Activated effector memory CD4-positive, alpha-beta T cell treated with anti-CD3 and anti-CD28 coated beads, Interleukin-2, amount 50 U/mL, for 16 hours (primary cell): ENCODE results near the gene SIPA1L3.

ENCODE experiments used
- DNase-seq: peaks from one replicate; pipeline ENCODE4 v3.0.0-alpha.2; 2020

SIPA1L3 gene

GRCh38 chr19:37950471-37951175 lies 43.6 kb downstream of the SIPA1L3 start:
- peak; percentile 50 for DNase-seq

- no peak for DNase-seq
Observed at GRCh38 chr19:37951816-37952210, 44.8 kb downstream of the SIPA1L3 start.

- peak; percentile 44 for DNase-seq
Observed at GRCh38 chr19:37953171-37953917, 46.3 kb downstream of the SIPA1L3 start.

DNA sequence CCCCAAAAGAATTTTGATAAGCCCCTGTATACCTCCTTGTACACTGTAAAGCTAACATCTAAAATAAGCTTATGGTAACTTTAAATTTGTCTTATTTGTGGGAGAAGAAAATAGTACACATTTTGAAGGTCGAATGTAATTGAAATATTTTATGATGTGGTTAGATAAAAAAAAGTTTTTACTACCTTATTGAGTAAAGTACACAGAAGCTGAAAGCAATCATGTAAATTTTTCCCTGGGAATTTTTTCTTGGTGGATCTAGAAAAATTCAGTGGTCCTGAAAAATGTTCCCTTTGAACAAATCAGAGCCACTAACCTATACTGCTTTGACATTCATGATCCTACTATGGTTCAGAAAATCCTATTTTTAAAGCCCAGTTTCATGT lies 46.9 kb downstream of the SIPA1L3 start:
- DNase-seq: no peak

GRCh38 chr19:37954421-37954874 lies 47.4 kb downstream of the SIPA1L3 start:
- peak; percentile 21 for DNase-seq

DNA sequence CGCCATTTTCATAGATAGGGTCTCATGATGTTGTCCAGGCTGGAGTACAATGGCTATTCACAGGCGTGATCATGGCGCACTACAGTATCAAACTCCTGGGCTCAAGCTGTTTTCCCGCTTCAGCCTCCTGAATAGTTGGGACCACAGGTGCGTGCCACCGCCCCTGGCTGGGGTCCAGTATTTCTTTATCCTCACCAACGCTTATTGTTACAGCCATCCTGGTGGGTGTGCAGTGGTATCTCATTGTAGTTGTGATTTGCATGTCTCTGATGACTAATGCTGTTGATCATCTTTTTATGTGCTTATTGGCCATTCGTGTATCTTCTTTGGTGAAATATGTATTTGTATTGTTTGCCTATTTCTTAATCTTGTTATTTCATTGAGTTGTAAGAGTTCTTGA lies 49.0 kb downstream of the SIPA1L3 start:
- DNase-seq: peak; percentile 17

GRCh38 chr19:37957176-37957575 lies 50.2 kb downstream of the SIPA1L3 start:
- no peak for DNase-seq

- no peak for DNase-seq
Observed at GRCh38 chr19:37959665-37960114, 52.7 kb downstream of the SIPA1L3 start.

- DNase-seq: no peak
Observed at GRCh38 chr19:37961198-37961597, 54.2 kb downstream of the SIPA1L3 start.

DNA sequence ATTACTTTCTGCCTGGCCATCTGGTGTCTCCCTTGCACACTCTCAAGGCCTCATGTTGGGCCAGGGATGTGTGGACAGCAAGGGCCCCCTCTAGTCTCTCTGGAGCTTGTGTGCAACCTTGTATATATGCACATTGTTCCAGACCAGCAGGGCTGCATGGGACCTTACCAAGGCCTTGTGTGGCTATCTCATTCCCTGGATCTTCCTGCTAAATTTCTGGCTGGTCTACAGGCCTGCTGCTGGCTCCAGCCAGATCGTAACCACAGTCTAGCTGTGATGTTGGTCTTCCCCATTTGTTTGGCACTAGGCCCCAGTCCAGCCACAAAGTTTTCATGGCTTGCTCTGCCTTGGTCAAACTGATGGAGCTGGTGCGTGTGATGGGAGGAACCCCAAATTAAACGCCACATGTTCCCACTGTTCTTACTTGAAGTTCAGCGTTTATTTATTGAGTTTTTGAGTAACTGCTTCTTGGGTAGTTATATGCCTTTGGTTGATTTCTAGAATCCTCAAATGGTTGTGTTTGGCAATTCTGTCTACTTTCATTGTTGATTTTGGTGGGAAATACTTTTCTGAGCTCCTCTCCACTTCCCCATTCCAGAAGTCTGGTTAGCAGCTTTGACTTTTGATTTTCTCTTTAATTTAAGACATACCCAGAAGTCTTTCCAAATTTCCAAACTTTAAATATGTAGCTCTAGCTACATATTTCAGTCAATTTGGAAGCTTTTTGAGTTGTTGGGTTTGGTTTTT lies 56.4 kb downstream of the SIPA1L3 start:
- DNase-seq: peak; percentile 28

GRCh38 chr19:37964109-37964508 lies 57.1 kb downstream of the SIPA1L3 start:
- peak; percentile 9 for DNase-seq

DNA sequence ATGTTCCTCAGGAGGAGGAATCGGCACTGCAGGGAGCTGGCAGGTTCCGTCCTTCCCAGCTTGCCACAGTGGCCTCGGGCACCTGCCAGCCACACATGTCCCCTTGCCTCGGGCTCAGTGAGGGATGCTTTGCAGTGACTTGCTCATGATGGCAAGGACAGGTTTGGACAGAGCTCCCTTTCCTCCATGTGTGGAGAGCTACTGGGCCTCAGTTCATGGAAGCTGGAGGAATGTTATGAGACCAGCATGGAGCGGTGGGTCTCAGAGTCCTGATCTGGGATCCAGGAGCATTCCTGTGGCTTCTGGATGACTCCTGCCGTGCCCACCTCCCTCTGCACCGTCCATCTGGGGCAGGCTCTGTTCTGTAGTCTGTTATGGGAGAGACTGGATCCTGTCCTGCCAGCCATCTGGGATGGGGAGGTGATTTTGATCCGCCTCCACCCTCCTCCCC lies 59.2 kb downstream of the SIPA1L3 start:
- DNase-seq: peak; percentile 27

DNA sequence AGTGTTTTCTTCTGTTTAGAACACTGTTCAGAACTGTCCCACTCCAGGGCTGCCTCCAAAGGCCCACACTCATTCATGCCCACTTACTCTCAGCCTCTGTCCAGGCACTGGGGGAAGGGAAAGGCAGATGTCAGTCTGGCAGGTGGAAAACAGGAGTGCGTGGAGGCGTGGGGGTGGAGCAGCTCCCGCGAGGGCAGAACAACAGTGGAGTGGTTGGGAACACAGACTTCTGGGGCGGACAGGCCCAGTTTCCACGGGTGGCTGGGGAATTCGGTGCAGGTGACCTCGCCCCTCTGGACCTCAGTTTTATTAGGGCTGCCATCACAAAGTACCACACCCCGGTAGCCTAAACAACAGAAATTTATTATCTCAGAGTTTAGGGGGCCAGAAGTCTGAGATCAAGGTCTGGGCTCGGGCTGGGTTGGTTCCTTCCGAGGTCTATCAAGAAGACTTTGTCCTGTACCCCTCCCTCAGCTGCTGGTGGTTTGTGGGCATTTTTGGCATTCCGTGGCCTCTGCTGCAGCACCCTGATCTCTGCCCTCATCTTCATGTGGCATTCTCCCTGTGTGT lies 59.7 kb downstream of the SIPA1L3 start:
- peak; percentile 58 for DNase-seq

DNA sequence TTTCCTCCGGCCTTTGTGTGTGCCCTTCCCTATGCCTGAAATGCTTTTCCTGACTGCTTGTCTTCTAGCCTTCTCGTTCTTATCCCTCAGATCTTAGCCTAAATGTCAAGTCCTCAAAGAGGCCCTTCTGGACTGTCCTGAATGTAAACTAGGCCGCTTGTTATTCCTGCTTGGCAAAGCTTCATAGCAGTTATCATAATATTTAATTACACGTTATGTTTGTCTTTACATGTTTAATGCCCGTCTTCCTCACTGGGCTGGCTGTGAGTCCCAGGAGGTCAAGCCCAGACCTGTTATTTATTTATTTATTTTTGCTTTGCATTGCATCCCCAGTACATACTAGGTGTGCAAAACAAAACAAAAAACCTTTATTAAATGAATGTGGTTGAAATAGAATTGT lies 62.7 kb downstream of the SIPA1L3 start:
- DNase-seq: peak; percentile 2

DNA sequence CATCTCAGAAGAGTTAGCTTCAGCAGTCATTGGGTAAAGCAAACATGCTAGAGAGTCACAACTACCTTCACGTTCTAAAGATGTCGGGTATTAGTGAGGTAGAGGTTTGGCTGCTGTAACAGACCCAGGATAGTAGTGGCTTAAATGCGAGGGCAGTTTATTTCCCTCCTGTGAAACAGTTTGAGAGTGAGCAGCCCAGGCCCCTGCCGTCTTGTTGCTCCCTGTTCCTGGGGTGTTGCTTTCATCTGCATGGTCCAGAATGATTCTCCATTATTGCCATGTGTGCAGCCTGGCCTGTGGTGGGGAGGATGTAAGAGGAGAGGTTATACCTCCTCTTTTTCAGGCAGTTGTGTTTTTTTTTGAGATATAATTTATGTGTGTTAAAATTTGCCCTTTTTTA lies 63.7 kb downstream of the SIPA1L3 start:
- peak; percentile 17 for DNase-seq

DNA sequence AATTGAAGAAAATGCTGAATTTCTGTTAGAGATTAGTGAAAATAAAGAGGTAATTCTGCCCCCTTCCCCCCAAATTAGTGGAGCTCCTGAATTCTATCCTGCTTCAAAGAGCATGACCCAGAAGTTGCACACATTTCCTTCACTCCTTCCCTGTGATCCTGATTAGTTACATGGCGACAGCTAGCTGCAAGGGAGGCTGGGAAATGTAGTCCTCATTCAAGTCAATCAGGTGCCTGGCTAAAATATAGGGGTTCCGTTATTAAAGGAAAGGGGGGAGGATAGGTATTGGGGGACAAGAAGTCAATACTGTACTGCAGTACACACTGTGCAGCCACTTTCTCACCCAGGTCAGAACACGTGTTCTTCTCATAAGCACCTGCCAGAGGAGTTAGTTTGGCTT lies 65.8 kb downstream of the SIPA1L3 start:
- DNase-seq: no peak

DNA sequence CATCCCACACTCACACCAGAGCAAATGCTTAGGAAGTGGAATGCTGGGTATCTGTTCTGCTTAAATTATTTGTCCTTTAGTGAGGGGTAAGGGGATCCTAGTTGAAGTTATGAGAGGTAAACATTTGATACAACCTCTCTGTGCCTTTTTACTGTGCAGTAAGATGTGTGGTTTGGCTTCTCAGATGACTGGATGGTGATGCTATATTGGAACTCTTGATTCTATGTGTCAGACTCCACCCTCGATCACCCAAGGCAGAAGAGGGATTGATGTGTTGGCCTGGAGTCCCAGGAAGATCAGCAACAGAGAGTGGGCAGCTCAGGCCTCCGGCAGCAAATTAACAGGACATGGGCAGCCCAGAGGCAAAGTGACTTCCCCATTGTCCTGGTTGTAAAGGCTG lies 66.7 kb downstream of the SIPA1L3 start:
- DNase-seq: no peak

DNA sequence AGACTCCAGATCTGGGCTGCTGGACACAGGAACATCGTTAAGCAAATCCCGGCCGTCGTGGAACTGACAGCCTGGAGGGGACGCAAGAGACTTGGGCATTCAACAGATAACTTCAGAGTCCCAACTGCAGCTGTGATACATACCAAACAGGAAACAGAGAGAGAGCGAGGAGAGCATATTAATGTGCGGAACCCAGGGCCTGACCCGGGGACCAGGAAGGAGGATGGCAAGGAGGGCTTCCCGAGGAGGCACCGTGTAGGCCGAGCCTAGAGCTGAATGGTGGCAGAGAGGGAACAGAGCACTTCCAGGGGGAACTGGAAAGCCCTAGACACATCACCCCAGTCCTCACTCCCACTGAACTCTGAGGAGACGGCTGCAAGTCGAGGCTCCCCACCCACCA lies 68.1 kb downstream of the SIPA1L3 start:
- peak; percentile 41 for DNase-seq

DNA sequence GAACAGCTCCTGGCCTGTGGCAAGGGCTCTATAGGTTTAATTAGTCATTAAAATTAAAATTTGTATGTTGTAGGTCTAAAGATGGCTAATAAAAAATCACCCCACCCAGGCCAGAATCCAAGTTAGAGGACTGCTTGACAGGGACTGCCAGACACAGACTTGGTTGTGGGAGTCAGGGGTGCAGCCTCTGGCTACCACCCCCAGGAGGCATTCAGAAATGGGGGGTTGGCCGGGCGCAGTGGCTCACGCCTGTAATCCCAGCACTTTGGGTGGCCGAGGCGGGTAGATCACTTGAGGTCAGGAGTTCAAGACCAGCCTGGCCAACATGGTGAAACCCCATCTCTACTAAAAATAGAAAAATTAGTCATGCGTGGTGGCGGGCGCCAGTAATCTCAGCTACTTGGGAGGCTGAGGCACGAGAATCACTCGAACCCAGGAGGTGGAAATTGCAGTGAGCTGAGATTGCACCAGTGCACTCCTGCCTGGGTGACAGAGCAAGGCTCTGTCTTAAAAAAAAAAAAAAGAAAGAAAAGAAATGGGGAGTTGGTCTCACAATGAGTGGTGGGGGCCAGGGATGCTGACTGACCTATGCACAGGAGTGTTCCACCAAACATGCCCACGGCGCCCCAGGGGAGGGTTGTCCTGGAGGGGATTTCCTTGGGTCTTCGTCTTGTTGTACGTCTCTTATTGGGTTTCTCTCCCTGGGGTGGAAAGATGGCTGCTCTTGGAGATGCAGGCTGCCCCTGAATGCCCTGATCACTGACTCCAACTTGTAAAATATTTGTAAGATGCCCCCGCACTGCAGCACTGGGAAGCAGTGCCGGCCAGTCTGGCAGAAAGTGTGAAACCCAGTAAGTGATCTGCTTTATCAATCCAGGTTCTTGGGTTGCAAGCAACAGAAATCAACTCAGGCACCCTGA lies 68.8 kb downstream of the SIPA1L3 start:
- DNase-seq: peak; percentile 31

- no peak for DNase-seq
Observed at GRCh38 chr19:37977391-37977790, 70.4 kb downstream of the SIPA1L3 start.

- DNase-seq: no peak
Observed at GRCh38 chr19:37977992-37978391, 71.0 kb downstream of the SIPA1L3 start.

GRCh38 chr19:37979547-37980082 lies 72.6 kb downstream of the SIPA1L3 start:
- DNase-seq: peak; percentile 52
